HEK293 (cell line): ENCODE data around the gene SAMD3.

Source experiments
- EGR2 ChIP-seq: fragments of 450-650 bp; formaldehyde crosslinking; IDR thresholded peaks from 2 replicates; pipeline ENCODE4 v1.5.1; 2016; ENCODE audit warnings: low read depth, missing biosample characterization, missing genetic modification characterization
- GLIS2 ChIP-seq: fragments of 450-650 bp; formaldehyde crosslinking; IDR thresholded peaks from 2 replicates; pipeline ENCODE4 v1.5.1; 2016; ENCODE audit warnings: missing biosample characterization, missing genetic modification characterization
- HOXA7 ChIP-seq: sonication (generic); formaldehyde crosslinking; IDR thresholded peaks from 2 replicates; pipeline ENCODE4 v1.8.1; 2022; ENCODE audit warnings: missing genetic modification reagents, borderline replicate concordance
- HOXD13 ChIP-seq: sonication (generic); formaldehyde crosslinking; IDR thresholded peaks from 2 replicates; pipeline ENCODE4 v1.8.0; 2022; ENCODE audit warnings: missing genetic modification reagents, borderline replicate concordance
- KLF16 ChIP-seq: fragments of 450-650 bp; formaldehyde crosslinking; IDR thresholded peaks from 2 replicates; pipeline ENCODE4 v1.5.1; 2017; ENCODE audit warnings: missing biosample characterization, missing genetic modification characterization
- PRDM1 ChIP-seq: fragments of 450-650 bp; formaldehyde crosslinking; IDR thresholded peaks from 2 replicates; pipeline ENCODE4; 2016; ENCODE audit warnings: missing biosample characterization, missing genetic modification characterization
- ZBTB48 ChIP-seq: fragments of 450-650 bp; formaldehyde crosslinking; IDR thresholded peaks from 2 replicates; pipeline ENCODE4 v1.5.1; 2016; ENCODE audit warnings: missing biosample characterization, missing genetic modification characterization
- ZFP3 ChIP-seq: fragments of 450-650 bp; formaldehyde crosslinking; IDR thresholded peaks from 2 replicates; pipeline ENCODE4 v1.5.1; 2016; ENCODE audit warnings: low read depth, missing biosample characterization, missing genetic modification characterization
- ZNF132 ChIP-seq: fragments of 450-650 bp; formaldehyde crosslinking; IDR thresholded peaks from 2 replicates; pipeline ENCODE4 v1.5.1; 2017; ENCODE audit warnings: missing biosample characterization, missing genetic modification characterization, borderline replicate concordance
- ZNF146 ChIP-seq: fragments of 450-650 bp; formaldehyde crosslinking; IDR thresholded peaks from 2 replicates; pipeline ENCODE4 v1.5.1; 2016; ENCODE audit warnings: missing biosample characterization, missing genetic modification characterization
- ZNF184 ChIP-seq: fragments of 450-650 bp; IDR thresholded peaks from 2 replicates; pipeline ENCODE4 v1.5.1; 2018; ENCODE audit warnings: missing biosample characterization, mild to moderate bottlenecking, missing genetic modification characterization
- ZNF354C ChIP-seq: fragments of 450-650 bp; formaldehyde crosslinking; IDR thresholded peaks from 2 replicates; pipeline ENCODE4 v1.5.1; 2016; ENCODE audit warnings: missing biosample characterization, missing genetic modification characterization, low read depth, borderline replicate concordance
- ZNF404 ChIP-seq: fragments of 450-650 bp; formaldehyde crosslinking; IDR thresholded peaks from 2 replicates; pipeline ENCODE4 v1.5.1; 2017; ENCODE audit warnings: missing biosample characterization, missing genetic modification characterization
- ZNF501 ChIP-seq: fragments of 450-650 bp; formaldehyde crosslinking; IDR thresholded peaks from 2 replicates; pipeline ENCODE4 v1.5.1; 2016; ENCODE audit warnings: missing biosample characterization, missing genetic modification characterization
- ZNF521 ChIP-seq: fragments of 450-650 bp; formaldehyde crosslinking; IDR thresholded peaks from 2 replicates; pipeline ENCODE4 v1.5.1; 2017; ENCODE audit warnings: missing biosample characterization, mild to moderate bottlenecking, missing genetic modification characterization
- ZNF529 ChIP-seq: fragments of 450-650 bp; formaldehyde crosslinking; IDR thresholded peaks from 2 replicates; pipeline ENCODE4 v1.5.1; 2017; ENCODE audit warnings: missing genetic modification characterization, missing biosample characterization; ENCODE audit not compliant: insufficient replicate concordance
- ZNF558 ChIP-seq: fragments of 450-650 bp; formaldehyde crosslinking; IDR thresholded peaks from 2 replicates; pipeline ENCODE4 v1.5.1; 2016; ENCODE audit warnings: missing biosample characterization, missing genetic modification characterization
- ZNF561 ChIP-seq: fragments of 450-650 bp; IDR thresholded peaks from 2 replicates; pipeline ENCODE4 v1.5.1; 2018; ENCODE audit warnings: missing biosample characterization, missing genetic modification characterization, borderline replicate concordance
- ZNF621 ChIP-seq: fragments of 450-650 bp; formaldehyde crosslinking; IDR thresholded peaks from 2 replicates; pipeline ENCODE4 v1.5.1; 2017; ENCODE audit warnings: missing biosample characterization, missing genetic modification characterization
- ZXDB ChIP-seq: fragments of 450-650 bp; formaldehyde crosslinking; IDR thresholded peaks from 2 replicates; pipeline ENCODE4 v1.5.1; 2016; ENCODE audit warnings: missing biosample characterization, missing genetic modification characterization
- TF ChIP-seq, protein P1 (sequence below): fragments of 450-650 bp; formaldehyde crosslinking; conservative IDR thresholded peaks from 2 replicates; pipeline ENCODE4 v1.5.1; 2016; ENCODE audit warnings: low read depth, missing biosample characterization, missing genetic modification characterization
- TF ChIP-seq, protein P2 (sequence below): fragments of 450-650 bp; formaldehyde crosslinking; IDR thresholded peaks from 2 replicates; pipeline ENCODE4 v1.5.1; 2016; ENCODE audit warnings: missing biosample characterization, missing genetic modification characterization
- TF ChIP-seq, protein P3 (sequence below): fragments of 450-650 bp; formaldehyde crosslinking; IDR thresholded peaks from 2 replicates; pipeline ENCODE4 v1.5.1; 2017; ENCODE audit warnings: missing biosample characterization, missing genetic modification characterization
- TF ChIP-seq, protein P4 (sequence below): fragments of 450-650 bp; formaldehyde crosslinking; IDR thresholded peaks from 2 replicates; pipeline ENCODE4 v1.5.1; 2016; ENCODE audit warnings: missing biosample characterization, missing genetic modification characterization
- TF ChIP-seq, protein P5 (sequence below): fragments of 450-650 bp; formaldehyde crosslinking; IDR thresholded peaks from 2 replicates; pipeline ENCODE4 v1.5.1; 2016; ENCODE audit warnings: missing biosample characterization, missing genetic modification characterization
- TF ChIP-seq, protein P6 (sequence below): fragments of 450-650 bp; formaldehyde crosslinking; IDR thresholded peaks from 2 replicates; pipeline ENCODE4 v1.5.1; 2016; ENCODE audit warnings: missing biosample characterization, missing genetic modification characterization

The SAMD3 gene

DNA sequence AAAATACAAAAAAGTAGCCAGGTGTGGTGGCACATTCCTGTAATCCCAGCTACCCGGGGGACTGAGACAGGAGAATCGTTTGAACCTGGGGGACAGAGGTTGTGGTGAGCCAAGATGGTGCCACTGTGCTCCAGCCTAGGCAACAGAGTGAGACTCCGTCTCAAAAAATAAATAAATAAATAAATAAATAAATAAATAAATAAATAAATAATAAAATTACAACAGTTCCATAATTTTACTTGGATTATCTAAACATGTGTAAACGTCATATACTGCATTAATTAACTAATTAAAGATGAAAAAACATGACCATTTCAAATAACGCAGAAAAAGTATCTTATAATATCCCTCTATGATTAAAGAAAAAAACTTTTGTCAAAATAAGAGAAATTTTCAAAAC lies 65.8 kb downstream of the SAMD3 start (continued):
- TF ChIP-seq, protein P1, sequence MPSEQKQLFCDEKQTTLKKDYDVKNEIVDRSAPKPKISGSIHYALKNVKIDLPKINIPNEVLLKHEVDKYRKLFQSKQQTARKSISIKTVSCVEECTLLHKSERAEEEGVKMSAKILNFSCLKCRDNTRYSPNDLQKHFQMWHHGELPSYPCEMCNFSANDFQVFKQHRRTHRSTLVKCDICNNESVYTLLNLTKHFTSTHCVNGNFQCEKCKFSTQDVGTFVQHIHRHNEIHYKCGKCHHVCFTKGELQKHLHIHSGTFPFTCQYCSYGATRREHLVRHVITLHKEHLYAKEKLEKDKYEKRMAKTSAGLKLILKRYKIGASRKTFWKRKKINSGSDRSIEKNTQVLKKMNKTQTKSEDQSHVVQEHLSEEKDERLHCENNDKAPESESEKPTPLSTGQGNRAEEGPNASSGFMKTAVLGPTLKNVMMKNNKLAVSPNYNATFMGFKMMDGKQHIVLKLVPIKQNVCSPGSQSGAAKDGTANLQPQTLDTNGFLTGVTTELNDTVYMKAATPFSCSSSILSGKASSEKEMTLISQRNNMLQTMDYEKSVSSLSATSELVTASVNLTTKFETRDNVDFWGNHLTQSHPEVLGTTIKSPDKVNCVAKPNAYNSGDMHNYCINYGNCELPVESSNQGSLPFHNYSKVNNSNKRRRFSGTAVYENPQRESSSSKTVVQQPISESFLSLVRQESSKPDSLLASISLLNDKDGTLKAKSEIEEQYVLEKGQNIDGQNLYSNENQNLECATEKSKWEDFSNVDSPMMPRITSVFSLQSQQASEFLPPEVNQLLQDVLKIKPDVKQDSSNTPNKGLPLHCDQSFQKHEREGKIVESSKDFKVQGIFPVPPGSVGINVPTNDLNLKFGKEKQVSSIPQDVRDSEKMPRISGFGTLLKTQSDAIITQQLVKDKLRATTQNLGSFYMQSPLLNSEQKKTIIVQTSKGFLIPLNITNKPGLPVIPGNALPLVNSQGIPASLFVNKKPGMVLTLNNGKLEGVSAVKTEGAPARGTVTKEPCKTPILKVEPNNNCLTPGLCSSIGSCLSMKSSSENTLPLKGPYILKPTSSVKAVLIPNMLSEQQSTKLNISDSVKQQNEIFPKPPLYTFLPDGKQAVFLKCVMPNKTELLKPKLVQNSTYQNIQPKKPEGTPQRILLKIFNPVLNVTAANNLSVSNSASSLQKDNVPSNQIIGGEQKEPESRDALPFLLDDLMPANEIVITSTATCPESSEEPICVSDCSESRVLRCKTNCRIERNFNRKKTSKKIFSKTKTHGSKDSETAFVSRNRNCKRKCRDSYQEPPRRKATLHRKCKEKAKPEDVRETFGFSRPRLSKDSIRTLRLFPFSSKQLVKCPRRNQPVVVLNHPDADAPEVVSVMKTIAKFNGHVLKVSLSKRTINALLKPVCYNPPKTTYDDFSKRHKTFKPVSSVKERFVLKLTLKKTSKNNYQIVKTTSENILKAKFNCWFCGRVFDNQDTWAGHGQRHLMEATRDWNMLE (tag by site-specific recombination): peak; percentile 82
- TF ChIP-seq ZNF561 (tag by site-specific recombination): no peak
- TF ChIP-seq, protein P2, sequence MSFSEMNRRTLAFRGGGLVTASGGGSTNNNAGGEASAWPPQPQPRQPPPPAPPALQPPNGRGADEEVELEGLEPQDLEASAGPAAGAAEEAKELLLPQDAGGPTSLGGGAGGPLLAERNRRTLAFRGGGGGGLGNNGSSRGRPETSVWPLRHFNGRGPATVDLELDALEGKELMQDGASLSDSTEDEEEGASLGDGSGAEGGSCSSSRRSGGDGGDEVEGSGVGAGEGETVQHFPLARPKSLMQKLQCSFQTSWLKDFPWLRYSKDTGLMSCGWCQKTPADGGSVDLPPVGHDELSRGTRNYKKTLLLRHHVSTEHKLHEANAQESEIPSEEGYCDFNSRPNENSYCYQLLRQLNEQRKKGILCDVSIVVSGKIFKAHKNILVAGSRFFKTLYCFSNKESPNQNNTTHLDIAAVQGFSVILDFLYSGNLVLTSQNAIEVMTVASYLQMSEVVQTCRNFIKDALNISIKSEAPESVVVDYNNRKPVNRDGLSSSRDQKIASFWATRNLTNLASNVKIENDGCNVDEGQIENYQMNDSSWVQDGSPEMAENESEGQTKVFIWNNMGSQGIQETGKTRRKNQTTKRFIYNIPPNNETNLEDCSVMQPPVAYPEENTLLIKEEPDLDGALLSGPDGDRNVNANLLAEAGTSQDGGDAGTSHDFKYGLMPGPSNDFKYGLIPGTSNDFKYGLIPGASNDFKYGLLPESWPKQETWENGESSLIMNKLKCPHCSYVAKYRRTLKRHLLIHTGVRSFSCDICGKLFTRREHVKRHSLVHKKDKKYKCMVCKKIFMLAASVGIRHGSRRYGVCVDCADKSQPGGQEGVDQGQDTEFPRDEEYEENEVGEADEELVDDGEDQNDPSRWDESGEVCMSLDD (tag by site-specific recombination): no peak
- no peak for TF ChIP-seq ZBTB48 (tag by site-specific recombination)
- TF ChIP-seq PRDM1 (tag by site-specific recombination): no peak
- TF ChIP-seq, protein P3, sequence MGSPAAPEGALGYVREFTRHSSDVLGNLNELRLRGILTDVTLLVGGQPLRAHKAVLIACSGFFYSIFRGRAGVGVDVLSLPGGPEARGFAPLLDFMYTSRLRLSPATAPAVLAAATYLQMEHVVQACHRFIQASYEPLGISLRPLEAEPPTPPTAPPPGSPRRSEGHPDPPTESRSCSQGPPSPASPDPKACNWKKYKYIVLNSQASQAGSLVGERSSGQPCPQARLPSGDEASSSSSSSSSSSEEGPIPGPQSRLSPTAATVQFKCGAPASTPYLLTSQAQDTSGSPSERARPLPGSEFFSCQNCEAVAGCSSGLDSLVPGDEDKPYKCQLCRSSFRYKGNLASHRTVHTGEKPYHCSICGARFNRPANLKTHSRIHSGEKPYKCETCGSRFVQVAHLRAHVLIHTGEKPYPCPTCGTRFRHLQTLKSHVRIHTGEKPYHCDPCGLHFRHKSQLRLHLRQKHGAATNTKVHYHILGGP (tag by site-specific recombination): no peak
- TF ChIP-seq ZNF184 (tag by site-specific recombination): no peak
- 0 out of 2 replicates have a peak, but pooled peaks have one; percentile 46 for TF ChIP-seq ZNF558 (tag by site-specific recombination)
- TF ChIP-seq, protein P4, sequence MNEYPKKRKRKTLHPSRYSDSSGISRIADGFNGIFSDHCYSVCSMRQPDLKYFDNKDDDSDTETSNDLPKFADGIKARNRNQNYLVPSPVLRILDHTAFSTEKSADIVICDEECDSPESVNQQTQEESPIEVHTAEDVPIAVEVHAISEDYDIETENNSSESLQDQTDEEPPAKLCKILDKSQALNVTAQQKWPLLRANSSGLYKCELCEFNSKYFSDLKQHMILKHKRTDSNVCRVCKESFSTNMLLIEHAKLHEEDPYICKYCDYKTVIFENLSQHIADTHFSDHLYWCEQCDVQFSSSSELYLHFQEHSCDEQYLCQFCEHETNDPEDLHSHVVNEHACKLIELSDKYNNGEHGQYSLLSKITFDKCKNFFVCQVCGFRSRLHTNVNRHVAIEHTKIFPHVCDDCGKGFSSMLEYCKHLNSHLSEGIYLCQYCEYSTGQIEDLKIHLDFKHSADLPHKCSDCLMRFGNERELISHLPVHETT: no peak
- TF ChIP-seq, protein P5, sequence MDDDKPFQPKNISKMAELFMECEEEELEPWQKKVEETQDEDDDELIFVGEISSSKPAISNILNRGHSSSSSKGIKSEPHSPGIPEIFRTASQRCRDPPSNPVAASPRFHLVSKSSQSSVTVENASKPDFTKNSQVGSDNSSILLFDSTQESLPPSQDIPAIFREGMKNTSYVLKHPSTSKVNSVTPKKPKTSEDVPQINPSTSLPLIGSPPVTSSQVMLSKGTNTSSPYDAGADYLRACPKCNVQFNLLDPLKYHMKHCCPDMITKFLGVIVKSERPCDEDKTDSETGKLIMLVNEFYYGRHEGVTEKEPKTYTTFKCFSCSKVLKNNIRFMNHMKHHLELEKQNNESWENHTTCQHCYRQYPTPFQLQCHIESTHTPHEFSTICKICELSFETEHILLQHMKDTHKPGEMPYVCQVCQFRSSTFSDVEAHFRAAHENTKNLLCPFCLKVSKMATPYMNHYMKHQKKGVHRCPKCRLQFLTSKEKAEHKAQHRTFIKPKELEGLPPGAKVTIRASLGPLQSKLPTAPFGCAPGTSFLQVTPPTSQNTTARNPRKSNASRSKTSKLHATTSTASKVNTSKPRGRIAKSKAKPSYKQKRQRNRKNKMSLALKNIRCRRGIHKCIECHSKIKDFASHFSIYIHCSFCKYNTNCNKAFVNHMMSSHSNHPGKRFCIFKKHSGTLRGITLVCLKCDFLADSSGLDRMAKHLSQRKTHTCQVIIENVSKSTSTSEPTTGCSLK (tag by site-specific recombination): no peak
- TF ChIP-seq GLIS2 (tag by site-specific recombination): no peak
- TF ChIP-seq EGR2 (tag by site-specific recombination): no peak
- TF ChIP-seq, protein P6, sequence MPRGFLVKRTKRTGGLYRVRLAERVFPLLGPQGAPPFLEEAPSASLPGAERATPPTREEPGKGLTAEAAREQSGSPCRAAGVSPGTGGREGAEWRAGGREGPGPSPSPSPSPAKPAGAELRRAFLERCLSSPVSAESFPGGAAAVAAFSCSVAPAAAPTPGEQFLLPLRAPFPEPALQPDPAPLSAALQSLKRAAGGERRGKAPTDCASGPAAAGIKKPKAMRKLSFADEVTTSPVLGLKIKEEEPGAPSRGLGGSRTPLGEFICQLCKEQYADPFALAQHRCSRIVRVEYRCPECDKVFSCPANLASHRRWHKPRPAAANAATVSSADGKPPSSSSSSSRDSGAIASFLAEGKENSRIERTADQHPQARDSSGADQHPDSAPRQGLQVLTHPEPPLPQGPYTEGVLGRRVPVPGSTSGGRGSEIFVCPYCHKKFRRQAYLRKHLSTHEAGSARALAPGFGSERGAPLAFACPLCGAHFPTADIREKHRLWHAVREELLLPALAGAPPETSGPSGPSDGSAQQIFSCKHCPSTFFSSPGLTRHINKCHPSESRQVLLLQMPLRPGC: no peak
- TF ChIP-seq KLF16 (tag by site-specific recombination): no peak
- TF ChIP-seq ZNF521 (tag by site-specific recombination): no peak
- TF ChIP-seq ZNF621 (tag by site-specific recombination): no peak
- TF ChIP-seq HOXA7 (CRISPR knock-in tag): no peak
- TF ChIP-seq ZNF146 (tag by site-specific recombination): no peak
- no peak for TF ChIP-seq ZNF404 (tag by site-specific recombination)
- no peak for TF ChIP-seq ZNF354C (tag by site-specific recombination)
- TF ChIP-seq ZFP3 (tag by site-specific recombination): no peak
- TF ChIP-seq ZNF501 (tag by site-specific recombination): 0 out of 2 replicates have a peak, but pooled peaks have one; percentile 33
- TF ChIP-seq ZXDB (tag by site-specific recombination): peak; percentile 54; the same call in 1 of the 2 replicates
- no peak for TF ChIP-seq ZNF132
- no peak for TF ChIP-seq ZNF529 (tag by site-specific recombination)
- TF ChIP-seq HOXD13 (CRISPR knock-in tag): no peak
